HCT116 (cell line): ENCODE measurements around the gene PARVB.

ENCODE experiments used
- EZH2 ChIP-seq: fragments of 200-600 bp; sonication (generic); IDR thresholded peaks from 2 replicates; pipeline ENCODE4 v1.6.1; 2017; ENCODE audit warnings: antibody characterized with exemption, mixed run types
- EZH2phosphoT487 ChIP-seq: fragments of 200-600 bp; IDR thresholded peaks from 2 replicates; pipeline ENCODE4 v1.6.1; 2018; ENCODE audit warnings: antibody characterized with exemption, borderline replicate concordance
- POLR2A ChIP-seq: IDR thresholded peaks from 2 replicates; pipeline ENCODE4 v1.7.0; 2011; ENCODE audit warnings: borderline replicate concordance; ENCODE audit not compliant: insufficient read depth, insufficient read length; ENCODE audit errors: extremely low read depth
- POLR2AphosphoS5 ChIP-seq: IDR thresholded peaks from 2 replicates; pipeline ENCODE4 v1.6.1; 2011; ENCODE audit warnings: mild to moderate bottlenecking, low read depth, low read length, moderate library complexity
- RAD21 ChIP-seq: IDR thresholded peaks from 2 replicates; pipeline ENCODE4 v1.6.1; 2012; ENCODE audit warnings: low read depth, mild to moderate bottlenecking
- ZBTB33 ChIP-seq: IDR thresholded peaks from 2 replicates; pipeline ENCODE4 v1.6.1; 2011; ENCODE audit warnings: mild to moderate bottlenecking, low read length, moderate library complexity; ENCODE audit not compliant: insufficient replicate concordance; ENCODE audit errors: extremely low read depth
- TF ChIP-seq, protein P1 (sequence below), 3 experiments: fragments of 200-600 bp in 1 of 3; sonication (generic) in 1 of 3; IDR thresholded peaks in 2 of 3; conservative IDR thresholded peaks in 1 of 3; 2 replicates each; pipeline ENCODE4 v1.5.1; 2012 to 2017; ENCODE audit warnings: low read depth in 2 of 3, low read length in 2 of 3, antibody characterized with exemption in 1 of 3, borderline replicate concordance in 1 of 3, control low read depth in 1 of 3, mild to moderate bottlenecking in 1 of 3, mixed read lengths in 1 of 3, mixed run types in 1 of 3, moderate library complexity in 1 of 3; ENCODE audit not compliant: insufficient read depth in 1 of 3

GRCh38 chr22:44209343-44209742 is 185.2 kb downstream of the PARVB start:
- TF ChIP-seq, protein P1, sequence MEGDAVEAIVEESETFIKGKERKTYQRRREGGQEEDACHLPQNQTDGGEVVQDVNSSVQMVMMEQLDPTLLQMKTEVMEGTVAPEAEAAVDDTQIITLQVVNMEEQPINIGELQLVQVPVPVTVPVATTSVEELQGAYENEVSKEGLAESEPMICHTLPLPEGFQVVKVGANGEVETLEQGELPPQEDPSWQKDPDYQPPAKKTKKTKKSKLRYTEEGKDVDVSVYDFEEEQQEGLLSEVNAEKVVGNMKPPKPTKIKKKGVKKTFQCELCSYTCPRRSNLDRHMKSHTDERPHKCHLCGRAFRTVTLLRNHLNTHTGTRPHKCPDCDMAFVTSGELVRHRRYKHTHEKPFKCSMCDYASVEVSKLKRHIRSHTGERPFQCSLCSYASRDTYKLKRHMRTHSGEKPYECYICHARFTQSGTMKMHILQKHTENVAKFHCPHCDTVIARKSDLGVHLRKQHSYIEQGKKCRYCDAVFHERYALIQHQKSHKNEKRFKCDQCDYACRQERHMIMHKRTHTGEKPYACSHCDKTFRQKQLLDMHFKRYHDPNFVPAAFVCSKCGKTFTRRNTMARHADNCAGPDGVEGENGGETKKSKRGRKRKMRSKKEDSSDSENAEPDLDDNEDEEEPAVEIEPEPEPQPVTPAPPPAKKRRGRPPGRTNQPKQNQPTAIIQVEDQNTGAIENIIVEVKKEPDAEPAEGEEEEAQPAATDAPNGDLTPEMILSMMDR (IDR thresholded peaks at IDR 0.05 in 2 of 3, conservative IDR thresholded peaks at IDR 0.05 in 1 of 3; ENCODE audit: borderline replicate concordance in 1 of 3, insufficient read depth in 1 of 3, low read depth in 2 of 3, low read length in 2 of 3) = no peak
- TF ChIP-seq RAD21 (no peak), POLR2AphosphoS5 (no peak), EZH2 (no peak), EZH2phosphoT487 (no peak), POLR2A (no peak), ZBTB33 (no peak)
